Stimulated activated effector memory CD8-positive, alpha-beta T cell treated with anti-CD3 and anti-CD28 coated beads, Interleukin-12 subunit alpha, Interleukin-12 subunit beta, amount 100 ng/mL, for 72 hours (primary cell): Measurements from ENCODE around the gene FAM163B.
A peak's percentile ranks its signal among the peaks of the same experiment; 100 is the strongest.

Source experiments
- ATAC-seq: fragments of 150-1000 bp; cut with Tn5 transposase; 2 replicates; pipeline ENCODE4 v1.10.0; 2021
- DNase-seq, 2 donors: peaks; one replicate each; pipeline ENCODE4 v3.0.0; 2021 to 2022; ENCODE audit warnings: low spot score in 2 of 2
- H3K27ac Mint-ChIP-seq: one replicate; pipeline ENCODE4 v1.8.0; 2022; ENCODE audit warnings: mild to moderate bottlenecking, mixed read lengths
- H3K36me3 Mint-ChIP-seq: one replicate; pipeline ENCODE4 v1.8.0; 2022; ENCODE audit warnings: mild to moderate bottlenecking, mixed read lengths
- H3K4me1 Mint-ChIP-seq: one replicate; pipeline ENCODE4 v1.8.0; 2022; ENCODE audit warnings: mixed read lengths
- H3K4me3 Mint-ChIP-seq: one replicate; pipeline ENCODE4 v1.8.0; 2022; ENCODE audit warnings: mild to moderate bottlenecking, mixed read lengths
- H3K9me3 Mint-ChIP-seq: one replicate; pipeline ENCODE4 v1.8.0; 2022; ENCODE audit warnings: mixed read lengths

FAM163B gene

GRCh38 chr9:133613432-133613831 lies 4.2 kb upstream of the FAM163B start:
- no peak for DNase-seq
- Mint-ChIP-seq H3K9me3 (no peaks in the 10 kb centered on the region), H3K4me1 (no peaks in the 10 kb centered on the region), H3K36me3 (peaks cover 6% of the 10 kb centered on the region), H3K4me3 (no peak overlapping the region), H3K27ac (no peak overlapping the region)
- no peak for ATAC-seq

GRCh38 chr9:133612816-133613215 lies 3.6 kb upstream of the FAM163B start:
- H3K36me3 Mint-ChIP-seq, result peaks cover 6% of the 10 kb centered on the region
- DNase-seq (no peak), ATAC-seq (no peak)
- no peak overlapping the region for H3K27ac Mint-ChIP-seq
- H3K9me3 Mint-ChIP-seq, result no peaks in the 10 kb centered on the region
- no peak overlapping the region for H3K4me3 Mint-ChIP-seq
- H3K4me1 Mint-ChIP-seq, result no peaks in the 10 kb centered on the region

DNA sequence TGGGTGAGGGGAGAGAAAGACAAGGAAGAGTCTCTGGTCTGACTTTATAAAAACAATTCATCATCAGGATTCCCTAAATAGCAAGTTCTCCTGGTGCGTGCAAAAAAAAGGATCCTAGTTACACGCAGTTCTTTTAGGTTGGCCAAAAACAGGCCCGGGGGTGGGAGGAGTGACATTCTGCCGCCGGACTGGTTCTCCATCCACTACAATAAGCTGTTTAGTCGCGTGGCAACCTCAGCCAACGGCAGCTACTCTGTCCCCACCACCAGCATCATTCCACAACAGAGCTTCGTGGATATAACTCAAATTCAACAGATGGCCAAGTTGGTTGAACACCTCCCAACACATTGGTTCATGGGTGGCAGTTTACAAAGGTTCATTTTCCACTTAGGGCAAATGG lies 2.9 kb upstream of the FAM163B start:
- Mint-ChIP-seq H3K36me3 (peaks cover 6% of the 10 kb centered on the region), H3K27ac (no peak overlapping the region), H3K4me3 (no peak overlapping the region), H3K4me1 (no peaks in the 10 kb centered on the region), H3K9me3 (no peaks in the 10 kb centered on the region)
- DNase-seq (no peak), ATAC-seq (no peak)

DNA sequence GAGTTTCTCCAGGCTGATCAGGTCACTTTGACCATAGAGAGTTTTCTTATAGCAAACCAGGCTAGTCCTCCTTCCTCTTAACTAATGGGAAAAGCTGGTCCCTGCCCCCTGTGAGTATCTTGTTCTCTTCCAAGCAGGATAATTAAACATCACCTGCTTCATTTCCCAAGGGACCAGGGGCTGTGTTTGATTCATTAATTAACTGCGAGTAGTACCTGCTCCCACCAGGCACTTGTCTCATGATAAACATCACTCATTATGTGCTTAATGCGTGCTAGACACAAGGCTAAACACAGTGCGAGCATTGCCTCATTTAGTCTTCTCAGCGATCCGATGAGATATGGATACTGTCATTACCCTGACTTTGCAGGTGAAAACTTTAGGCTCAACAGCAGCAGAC lies 1.7 kb upstream of the FAM163B start:
- no peak overlapping the region for H3K27ac Mint-ChIP-seq
- H3K9me3 Mint-ChIP-seq, result no peaks in the 10 kb centered on the region
- no peak overlapping the region for H3K4me3 Mint-ChIP-seq
- no peaks in the 10 kb centered on the region for H3K4me1 Mint-ChIP-seq
- peaks cover 6% of the 10 kb centered on the region for H3K36me3 Mint-ChIP-seq
- DNase-seq, result no peak
- no peak for ATAC-seq

GRCh38 chr9:133608889-133609288 lies 300 bp downstream of the FAM163B start:
- Mint-ChIP-seq H3K9me3 (no peaks in the 10 kb centered on the region), H3K27ac (no peak overlapping the region), H3K4me1 (peaks cover 6% of the 10 kb centered on the region), H3K36me3 (peaks cover 6% of the 10 kb centered on the region), H3K4me3 (no peak overlapping the region)
- ATAC-seq (no peak), DNase-seq (no peak)

DNA sequence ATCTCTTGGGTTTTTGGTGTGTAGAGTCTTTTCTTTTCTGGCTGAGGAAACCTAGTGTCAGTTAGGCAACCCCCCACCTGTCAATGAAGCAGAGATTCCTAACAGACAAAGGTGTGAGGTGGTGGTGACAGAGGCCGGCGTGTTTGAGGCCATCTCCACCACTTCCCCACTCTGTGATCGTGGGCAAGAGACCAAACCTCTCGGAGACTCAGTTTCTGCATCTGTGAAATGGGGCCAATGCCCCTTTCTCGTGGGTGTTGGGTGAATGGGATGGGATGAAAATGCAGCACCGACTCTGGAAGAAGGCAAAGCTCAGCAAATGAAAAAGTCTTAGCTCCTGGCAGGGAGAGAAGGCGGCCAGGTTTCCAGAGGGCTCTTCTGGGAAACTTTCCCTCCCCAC lies 807 bp downstream of the FAM163B start:
- ATAC-seq (no peak), DNase-seq (no peak)
- Mint-ChIP-seq H3K27ac (no peak overlapping the region), H3K36me3 (peaks cover under 1% of the 10 kb centered on the region), H3K9me3 (no peaks in the 10 kb centered on the region), H3K4me1 (peaks cover 6% of the 10 kb centered on the region), H3K4me3 (no peak overlapping the region)

GRCh38 chr9:133607976-133608375 lies 1.2 kb downstream of the FAM163B start:
- no peak for DNase-seq
- no peak for ATAC-seq
- no peak overlapping the region for H3K4me3 Mint-ChIP-seq
- no peak overlapping the region for H3K27ac Mint-ChIP-seq
- no peaks in the 10 kb centered on the region for H3K9me3 Mint-ChIP-seq
- H3K36me3 Mint-ChIP-seq, result no peaks in the 10 kb centered on the region
- H3K4me1 Mint-ChIP-seq, result peaks cover 6% of the 10 kb centered on the region

DNA sequence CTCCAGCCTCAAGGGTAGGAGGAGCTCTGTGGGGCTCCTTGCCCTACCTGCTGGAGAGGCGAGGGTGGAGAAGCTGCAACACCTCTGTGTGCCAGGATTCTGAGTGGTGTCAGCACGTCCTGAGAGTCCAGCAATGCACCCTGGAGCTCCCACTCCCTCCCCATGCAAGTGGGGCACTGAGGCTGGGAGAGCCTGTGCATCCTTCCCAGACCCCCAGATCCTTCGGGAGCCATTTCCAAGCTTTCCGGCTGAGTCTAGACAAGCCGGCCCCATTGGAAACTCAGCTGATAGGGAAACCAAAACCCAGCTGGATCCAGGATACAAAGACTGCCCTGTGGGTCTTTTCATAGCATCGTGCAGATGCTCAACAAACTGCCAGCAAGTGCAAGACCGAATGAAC lies 1.8 kb downstream of the FAM163B start:
- no peak overlapping the region for H3K27ac Mint-ChIP-seq
- no peaks in the 10 kb centered on the region for H3K36me3 Mint-ChIP-seq
- H3K9me3 Mint-ChIP-seq, result no peaks in the 10 kb centered on the region
- no peak overlapping the region for H3K4me3 Mint-ChIP-seq
- H3K4me1 Mint-ChIP-seq, result peaks cover 6% of the 10 kb centered on the region
- ATAC-seq (no peak), DNase-seq (no peak)

- Mint-ChIP-seq H3K4me1 (peaks cover 6% of the 10 kb centered on the region), H3K9me3 (no peaks in the 10 kb centered on the region), H3K4me3 (no peak overlapping the region), H3K36me3 (no peaks in the 10 kb centered on the region), H3K27ac (no peak overlapping the region)
- ATAC-seq (no peak), DNase-seq (no peak)
These were observed 2.5 kb downstream of the FAM163B start for GRCh38 chr9:133606708-133607025.

DNA sequence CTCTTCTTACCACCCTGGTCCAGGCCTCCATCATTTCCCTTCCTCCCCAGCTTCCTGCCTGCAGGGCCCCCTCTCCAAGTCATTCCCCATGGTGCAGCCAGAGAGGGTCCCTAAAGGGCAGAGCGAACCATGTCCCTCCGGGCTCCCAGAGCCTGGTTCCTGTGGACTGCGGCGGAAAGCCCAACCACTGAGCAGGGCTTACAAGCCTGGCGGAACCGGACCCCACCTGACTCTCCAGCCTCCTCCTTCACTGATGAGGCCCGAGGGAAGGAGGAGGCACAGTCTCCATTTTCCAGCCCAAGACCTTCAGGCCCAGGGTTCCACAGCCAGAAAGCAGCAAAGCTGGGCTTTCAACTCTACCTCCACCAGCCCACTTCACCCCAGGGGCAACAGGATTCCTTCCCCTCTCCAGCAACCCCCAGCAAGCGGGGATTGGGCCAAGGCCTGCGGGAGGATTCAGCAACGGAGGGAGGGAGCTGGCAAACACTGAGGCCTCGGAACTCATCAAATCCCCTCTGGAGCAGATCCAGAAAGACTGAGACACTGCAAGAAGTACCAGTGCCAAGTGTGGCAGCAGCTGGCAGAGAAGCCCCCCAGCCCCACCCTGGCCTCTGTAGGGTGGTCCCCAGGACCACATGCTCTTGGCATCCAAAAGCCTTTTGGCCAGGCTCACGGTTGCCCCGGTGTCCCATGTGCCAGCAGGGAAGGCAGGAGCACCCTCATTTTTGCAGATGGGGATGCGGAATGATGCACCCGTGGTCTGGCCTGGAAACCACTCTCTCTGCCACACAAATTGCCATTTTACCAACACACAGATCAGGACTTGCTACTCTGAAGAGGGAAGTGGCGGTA lies 3.1 kb downstream of the FAM163B start:
- Mint-ChIP-seq H3K9me3 (no peaks in the 10 kb centered on the region), H3K36me3 (no peaks in the 10 kb centered on the region), H3K4me3 (no peak overlapping the region), H3K27ac (no peak overlapping the region), H3K4me1 (peaks cover 6% of the 10 kb centered on the region)
- ATAC-seq (no peak), DNase-seq (no peak)

DNA sequence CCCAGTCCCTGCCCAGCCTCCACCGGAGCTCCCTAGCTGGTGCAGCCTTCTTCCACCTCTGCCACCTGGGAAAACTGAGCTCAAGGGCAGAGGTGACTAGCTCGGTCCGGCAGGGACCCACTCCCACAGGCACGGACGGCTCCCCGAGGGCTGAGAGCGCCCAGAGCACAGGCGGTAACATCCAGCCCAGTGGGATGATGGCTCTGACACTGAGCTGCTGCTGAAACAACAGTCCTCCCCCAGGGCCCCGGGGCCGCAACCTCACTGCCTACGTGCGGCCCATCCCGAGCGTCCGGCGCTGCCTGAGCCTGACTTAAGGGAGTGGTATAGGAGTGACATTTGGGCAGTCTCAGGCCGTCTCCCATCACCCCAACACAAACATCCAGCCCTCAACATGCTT lies 3.7 kb downstream of the FAM163B start:
- ATAC-seq (no peak), DNase-seq (no peak)
- Mint-ChIP-seq H3K4me1 (peaks cover 6% of the 10 kb centered on the region), H3K27ac (no peak overlapping the region), H3K36me3 (no peaks in the 10 kb centered on the region), H3K9me3 (no peaks in the 10 kb centered on the region), H3K4me3 (no peak overlapping the region)

DNA sequence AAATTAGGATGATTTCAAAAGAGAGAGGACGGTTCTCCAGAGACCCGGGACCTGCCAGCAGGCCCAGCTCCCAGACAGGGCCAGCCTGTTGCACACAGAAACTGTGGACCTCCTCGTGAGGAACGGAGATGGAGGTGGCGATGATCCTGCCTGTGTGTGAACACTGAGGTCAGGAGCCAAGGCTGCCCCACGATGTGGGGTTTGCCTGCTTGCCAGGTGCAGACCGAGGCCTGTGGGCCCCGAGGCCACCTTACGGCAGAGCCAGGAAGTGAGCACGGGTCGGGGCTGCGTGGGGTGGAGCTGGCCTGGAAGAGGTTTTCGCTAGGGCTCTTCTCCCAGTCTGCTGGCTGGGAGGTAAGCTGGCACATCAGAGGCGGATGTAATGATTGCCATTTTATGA lies 4.3 kb downstream of the FAM163B start:
- H3K4me3 Mint-ChIP-seq, result no peak overlapping the region
- no peaks in the 10 kb centered on the region for H3K9me3 Mint-ChIP-seq
- H3K4me1 Mint-ChIP-seq, result peaks cover 6% of the 10 kb centered on the region
- H3K36me3 Mint-ChIP-seq, result no peaks in the 10 kb centered on the region
- no peak for DNase-seq
- H3K27ac Mint-ChIP-seq, result no peak overlapping the region
- ATAC-seq, result no peak

- peak; percentile 61 for ATAC-seq
- Mint-ChIP-seq H3K4me3 (no peak overlapping the region), H3K9me3 (no peaks in the 10 kb centered on the region), H3K27ac (no peak overlapping the region), H3K4me1 (peaks cover 6% of the 10 kb centered on the region), H3K36me3 (no peaks in the 10 kb centered on the region)
- no peak for DNase-seq
These were observed 5.0 kb downstream of the FAM163B start for GRCh38 chr9:133604214-133604613.

GRCh38 chr9:133603135-133603927 lies 5.9 kb downstream of the FAM163B start:
- H3K4me1 Mint-ChIP-seq, result peaks cover 6% of the 10 kb centered on the region
- DNase-seq, result no peak
- no peaks in the 10 kb centered on the region for H3K9me3 Mint-ChIP-seq
- ATAC-seq, result no peak
- H3K36me3 Mint-ChIP-seq, result no peaks in the 10 kb centered on the region
- H3K27ac Mint-ChIP-seq, result no peak overlapping the region
- H3K4me3 Mint-ChIP-seq, result no peak overlapping the region

DNA sequence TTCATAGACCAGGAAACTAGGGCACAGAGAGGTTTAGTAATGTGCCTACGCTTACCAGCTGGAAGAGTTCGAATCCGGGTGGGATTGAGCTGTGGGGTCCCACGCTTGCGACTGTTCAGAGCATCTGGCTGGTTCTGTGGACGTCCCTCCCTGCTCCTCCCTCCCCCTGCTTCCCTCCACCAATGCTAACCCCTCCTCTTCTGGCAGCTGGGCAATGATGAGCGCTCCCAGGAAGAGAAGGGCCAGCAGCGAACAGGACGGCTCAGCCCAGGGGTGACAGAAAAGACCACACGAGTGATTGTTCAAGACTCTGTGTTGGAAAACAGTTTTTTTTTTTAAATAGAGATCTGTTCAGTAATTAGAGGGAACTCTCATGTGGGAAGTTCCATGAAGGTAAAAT lies 6.9 kb downstream of the FAM163B start:
- H3K27ac Mint-ChIP-seq, result no peak overlapping the region
- H3K4me3 Mint-ChIP-seq, result no peak overlapping the region
- peaks cover 9% of the 10 kb centered on the region for H3K9me3 Mint-ChIP-seq
- no peak for ATAC-seq
- DNase-seq, result no peak
- peaks cover 6% of the 10 kb centered on the region for H3K4me1 Mint-ChIP-seq
- H3K36me3 Mint-ChIP-seq, result no peaks in the 10 kb centered on the region

DNA sequence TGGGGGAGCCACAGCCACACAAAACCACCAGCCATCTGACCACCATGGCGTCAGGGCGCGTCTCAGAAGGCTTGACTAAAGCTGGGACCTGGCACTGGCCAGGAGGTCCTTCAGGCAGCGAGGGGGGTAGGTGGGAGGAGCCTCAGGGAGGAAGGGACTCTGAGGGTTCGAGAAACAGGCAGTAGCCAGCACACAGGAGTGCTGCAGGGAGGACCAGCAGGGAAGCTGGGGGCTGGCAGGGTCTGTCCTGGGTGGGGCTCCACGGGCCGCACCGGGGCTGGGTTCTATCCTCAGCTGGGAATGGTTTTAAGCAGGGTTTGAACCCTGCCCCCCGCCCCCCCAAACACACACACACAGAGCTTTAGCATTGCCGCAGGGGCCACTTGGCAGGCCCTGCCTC lies 7.4 kb downstream of the FAM163B start:
- no peaks in the 10 kb centered on the region for H3K36me3 Mint-ChIP-seq

More for the DNA sequence above, 7.4 kb downstream of the FAM163B start:
- DNase-seq, result no peak
- no peak overlapping the region for H3K4me3 Mint-ChIP-seq
- peaks cover 14% of the 10 kb centered on the region for H3K9me3 Mint-ChIP-seq
- ATAC-seq, result no peak
- H3K4me1 Mint-ChIP-seq, result peaks cover 6% of the 10 kb centered on the region
- H3K27ac Mint-ChIP-seq, result no peak overlapping the region
